Measurements from ENCODE around the gene STXBP3.

DNA sequence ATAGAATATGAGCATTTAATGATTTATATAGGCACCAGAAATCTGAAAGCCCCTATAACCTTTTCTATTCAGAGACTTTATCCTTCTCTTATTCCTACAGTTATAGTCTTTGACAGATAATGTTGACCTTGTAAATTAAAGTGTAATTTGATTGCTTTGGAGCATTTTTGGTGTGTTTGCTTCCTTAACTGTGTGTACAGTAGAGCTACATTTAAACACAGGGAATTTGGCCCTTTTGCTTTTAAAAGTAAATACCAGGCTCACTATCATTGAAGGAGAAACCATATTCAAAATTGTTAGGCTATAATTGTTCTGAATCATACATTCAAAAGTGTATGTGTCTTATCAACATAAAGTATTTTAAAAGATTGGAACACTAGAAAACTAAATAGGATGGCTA lies 33.0 kb downstream of the STXBP3 start:
- TF ChIP-seq, protein P1, sequence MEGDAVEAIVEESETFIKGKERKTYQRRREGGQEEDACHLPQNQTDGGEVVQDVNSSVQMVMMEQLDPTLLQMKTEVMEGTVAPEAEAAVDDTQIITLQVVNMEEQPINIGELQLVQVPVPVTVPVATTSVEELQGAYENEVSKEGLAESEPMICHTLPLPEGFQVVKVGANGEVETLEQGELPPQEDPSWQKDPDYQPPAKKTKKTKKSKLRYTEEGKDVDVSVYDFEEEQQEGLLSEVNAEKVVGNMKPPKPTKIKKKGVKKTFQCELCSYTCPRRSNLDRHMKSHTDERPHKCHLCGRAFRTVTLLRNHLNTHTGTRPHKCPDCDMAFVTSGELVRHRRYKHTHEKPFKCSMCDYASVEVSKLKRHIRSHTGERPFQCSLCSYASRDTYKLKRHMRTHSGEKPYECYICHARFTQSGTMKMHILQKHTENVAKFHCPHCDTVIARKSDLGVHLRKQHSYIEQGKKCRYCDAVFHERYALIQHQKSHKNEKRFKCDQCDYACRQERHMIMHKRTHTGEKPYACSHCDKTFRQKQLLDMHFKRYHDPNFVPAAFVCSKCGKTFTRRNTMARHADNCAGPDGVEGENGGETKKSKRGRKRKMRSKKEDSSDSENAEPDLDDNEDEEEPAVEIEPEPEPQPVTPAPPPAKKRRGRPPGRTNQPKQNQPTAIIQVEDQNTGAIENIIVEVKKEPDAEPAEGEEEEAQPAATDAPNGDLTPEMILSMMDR (IDR thresholded peaks at IDR 0.05; ENCODE audit: poor library complexity, severe bottlenecking) = no peak
- TF ChIP-seq REST (IDR thresholded peaks at IDR 0.05; ENCODE audit: borderline replicate concordance) = no peak
- no peak for TF ChIP-seq MXI1 (conservative IDR thresholded peaks at IDR 0.05; ENCODE audit: poor library complexity, severe bottlenecking)
- TF ChIP-seq POLR2AphosphoS5 (IDR thresholded peaks at IDR 0.05) = no peak
- TF ChIP-seq EP300 (conservative IDR thresholded peaks at IDR 0.05; ENCODE audit: poor library complexity, severe bottlenecking) = no peak
- no peak for TF ChIP-seq RAD21 (conservative IDR thresholded peaks at IDR 0.05)
- TF ChIP-seq EZH2 (IDR thresholded peaks at IDR 0.05; ENCODE audit: borderline replicate concordance, insufficient read depth, low read length, poor library complexity, severe bottlenecking) = no peak

Data from neural cell (in vitro differentiated cells).